Motor neuron (in vitro differentiated cells): Measurements from ENCODE around the gene NAGS. TPM values are rescaled to one million over a fixed set of nuclear protein-coding genes. Genes with fewer than 3 reads are reported as not detected.
"Not testable (repeated sequence)": the region's sequence is repeated elsewhere in the genome, so short reads cannot be mapped to it uniquely, and the experiment has no call there.

Source experiments
- ATAC-seq, 8 experiments: fragments of 200-7000 bp; cut with Tn5 transposase; replicated peaks in 6 of 8; 2 replicates each; pipeline ENCODE4 v1.8.0; 2021; ENCODE audit warnings: mild to moderate bottlenecking in 8 of 8, moderate library complexity in 8 of 8
- H3K27ac ChIP-seq, 2 donors: fragments of 250-450 bp; sonication (Bioruptor Pico); 2 replicates each; pipeline ENCODE4 v1.9.0; 2021; ENCODE audit warnings: antibody characterized with exemption in 2 of 2, mild to moderate bottlenecking in 2 of 2, moderate library complexity in 1 of 2
- H3K4me1 ChIP-seq, 2 donors: fragments of 250-450 bp; sonication (Bioruptor Pico); replicated peaks in 1 of 2; 2 replicates each; pipeline ENCODE4 v1.6.1; 2021; ENCODE audit warnings: antibody characterized with exemption in 2 of 2, mild to moderate bottlenecking in 2 of 2, moderate library complexity in 1 of 2
- H3K4me3 ChIP-seq, 5 donors: fragments of 250-450 bp; sonication (Bioruptor Pico); 2 replicates each; pipeline ENCODE4 v1.9.0; 2021; ENCODE audit warnings: antibody characterized with exemption in 5 of 5, mild to moderate bottlenecking in 5 of 5, moderate library complexity in 4 of 5
- WGBS, 10 experiments: fragments of 450-650 bp; shearing (Covaris generic); methylation state at CpG; one replicate each; pipeline ENCODE4 v1.0.0; 2022; 5-methylcytosine and 5-hydroxymethylcytosine counted together
- in situ Hi-C, 9 experiments: fragments of 400-800 bp; cut with MboI; loops; one replicate each; pipeline ENCODE4 v1.15.0; 2021; ENCODE audit warnings: low sequenced_read_pairs in 9 of 9, low pct_unique_long_range_greater_than_20kb in 2 of 9; ENCODE audit not compliant: unreplicated experiment in 9 of 9
- total RNA-seq, 8 experiments: library from RNA; unstranded; fragments of 300-600 nt; gene quantifications; 2 replicates each; pipeline versions ENCODE4 v1.2.3 to v1.2.4, GENCODE V29; 2022

The NAGS gene
- total RNA-seq, 8 experiments from 2014 or later = 0.31 to 3.4 (median 1.4) TPM

DNA sequence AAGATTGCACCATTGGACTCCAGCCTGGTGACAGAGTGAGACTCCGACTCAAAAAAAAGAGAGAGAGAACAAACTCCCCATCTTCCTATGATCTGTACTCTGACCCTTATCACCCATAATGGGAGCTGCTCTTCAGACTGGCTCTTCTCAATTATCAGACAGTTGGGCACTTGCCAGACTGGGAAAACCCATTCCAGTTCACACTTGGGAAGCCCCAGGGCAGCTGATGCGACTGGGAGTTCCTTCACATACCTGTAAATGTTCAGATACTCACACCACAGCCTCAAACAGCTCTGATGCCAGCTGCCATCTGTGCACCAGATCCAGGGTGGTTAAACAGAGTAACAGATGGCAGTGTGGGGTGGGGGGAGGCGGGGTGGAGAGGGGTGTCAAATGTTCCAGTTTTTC lies 34.2 kb downstream of the NAGS start:
- H3K4me3 ChIP-seq = no peak overlapping the region
- peak in 1 of 8 experiments; percentile 14 for ATAC-seq
- H3K4me1 ChIP-seq = peaks cover 0 to 9% of the 10 kb centered on the region in 2 donors
- no peak overlapping the region for H3K27ac ChIP-seq
- 80 to 100% (median 100%) methylated on average over 1 to 2 of the region's 3 CpGs; no CpG with 5 or more reads in 6 of the 10 experiments for WGBS, 10 experiments
- in situ Hi-C loops = no loop called here

DNA sequence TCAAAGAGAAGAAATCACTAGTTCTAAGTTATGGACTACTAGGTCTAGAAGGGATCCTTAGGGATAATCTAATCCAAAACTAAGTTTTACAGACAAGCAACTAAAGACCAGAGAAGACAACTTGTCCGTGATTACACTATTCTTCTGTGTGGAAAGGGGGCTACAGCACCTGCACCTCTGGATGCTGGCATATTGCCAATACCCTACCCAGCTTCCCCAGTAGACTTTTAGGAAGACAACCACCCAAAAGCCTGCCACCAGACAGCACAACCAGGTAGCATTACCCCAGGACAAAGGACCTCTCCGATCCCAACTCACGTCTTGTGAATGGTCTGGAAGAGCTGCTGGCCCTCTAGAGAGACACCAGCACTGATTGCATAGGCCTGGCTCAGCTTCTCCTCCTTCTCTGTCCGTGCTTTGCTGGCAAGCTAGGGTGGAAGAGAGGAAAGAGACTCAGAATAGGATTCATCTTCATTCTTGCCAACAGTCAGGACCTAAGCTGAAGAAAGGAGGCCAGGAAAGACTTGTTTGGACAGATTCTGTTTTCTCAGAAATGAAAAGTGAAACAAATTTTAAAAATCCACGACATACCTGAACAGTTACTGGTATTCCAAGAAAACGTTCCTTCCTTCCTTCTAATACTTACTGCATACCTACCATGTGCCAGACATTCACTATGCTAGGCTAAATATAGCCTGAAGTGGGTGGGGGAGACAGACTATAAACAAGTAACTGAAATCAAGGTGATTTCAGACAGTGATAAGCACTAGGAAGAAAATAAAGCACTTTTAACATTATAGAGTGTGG lies 35.6 kb downstream of the NAGS start:
- H3K4me3 ChIP-seq = no peak overlapping the region
- ATAC-seq = no peak
- H3K27ac ChIP-seq = no peak overlapping the region
- peaks cover 0 to 12% of the 10 kb centered on the region in 2 donors for H3K4me1 ChIP-seq
- in situ Hi-C loops = no loop called here
- WGBS, 10 experiments = 56 to 100% (median 92%) methylated on average over 1 to 4 of the region's 6 CpGs; no CpG with 5 or more reads in 2 of the 10 experiments

- H3K4me3 ChIP-seq = no peak overlapping the region
Observed at GRCh38 chr17:44043272-44043696, 38.9 kb downstream of the NAGS start.

GRCh38 chr17:44044071-44044470 lies 39.6 kb downstream of the NAGS start:
- in situ Hi-C loops = no loop called here
- Histone ChIP-seq H3K27ac (no peak overlapping the region), H3K4me3 (no peak overlapping the region), H3K4me1 (peaks cover 0 to 12% of the 10 kb centered on the region in 2 donors)
- peak in 2 of 8 experiments; percentile 12 to 24 for ATAC-seq
- WGBS, 10 experiments = 20 to 100% (median 80%) methylated on average over 1 of the region's 1 CpG; no CpG with 5 or more reads in 5 of the 10 experiments

More at GRCh38 chr17:44043272-44043696, 38.9 kb downstream of the NAGS start:
- Histone ChIP-seq H3K4me1 (peaks cover 0 to 12% of the 10 kb centered on the region in 2 donors), H3K27ac (no peak overlapping the region)
- ATAC-seq = peak in 3 of 8 experiments; percentile 38 to 82 (median 51)
- WGBS, 10 experiments = 8 to 100% (median 80%) methylated on average over 1 to 4 of the region's 4 CpGs; no CpG with 5 or more reads in 3 of the 10 experiments
- in situ Hi-C loops = no loop called here

DNA sequence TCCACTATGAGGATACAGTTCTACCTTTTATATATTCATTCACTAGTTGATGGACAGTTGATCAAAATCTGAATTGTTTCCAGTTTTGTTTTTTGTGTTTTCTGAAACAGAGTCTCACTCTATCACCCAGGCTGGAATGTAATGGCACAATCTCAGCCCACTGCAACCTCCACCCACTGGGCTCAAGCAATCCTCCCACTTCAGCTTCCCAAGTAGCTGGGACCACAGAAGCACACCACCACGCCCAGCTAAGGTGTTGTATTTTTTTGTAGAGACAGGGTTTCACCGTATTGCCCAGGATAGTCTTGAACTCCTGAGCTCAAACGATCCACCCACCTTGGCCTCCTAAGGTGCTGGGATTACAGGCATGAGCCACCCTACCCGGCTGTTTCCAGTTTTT lies 41.1 kb downstream of the NAGS start:
- H3K4me3 ChIP-seq = no peak overlapping the region
- no peak for ATAC-seq
- H3K27ac ChIP-seq = no peak overlapping the region
- H3K4me1 ChIP-seq = peaks cover 0 to 12% of the 10 kb centered on the region in 2 donors
- WGBS, 10 experiments = 69 to 95% (median 85%) methylated on average over 2 to 3 of the region's 4 CpGs; no CpG with 5 or more reads in 6 of the 10 experiments
- in situ Hi-C loops = no loop called here

- 100% methylated on average over 2 of the region's 7 CpGs; no CpG with 5 or more reads in 9 of the 10 experiments for WGBS, 10 experiments
- H3K27ac ChIP-seq, in situ Hi-C loops, H3K4me1 ChIP-seq, H3K4me3 ChIP-seq, ATAC-seq: not testable (repeated sequence)
Observed at GRCh38 chr17:44046893-44047292, 42.5 kb downstream of the NAGS start.

- H3K4me3 ChIP-seq = no peak overlapping the region
- in situ Hi-C loops = no loop called here
- 93 to 100% (median 97%) methylated on average over 1 to 5 of the region's 9 CpGs; no CpG with 5 or more reads in 2 of the 10 experiments for WGBS, 10 experiments
- H3K27ac ChIP-seq = no peak overlapping the region
- H3K4me1 ChIP-seq = peaks cover 0 to under 1% of the 10 kb centered on the region in 2 donors
- no peak for ATAC-seq
Observed at GRCh38 chr17:44049294-44050060, 45.1 kb downstream of the NAGS start.

- in situ Hi-C loops = no loop called here
- Histone ChIP-seq H3K27ac (no peak overlapping the region), H3K4me1 (no peaks in the 10 kb centered on the region), H3K4me3 (no peak overlapping the region)
- no peak for ATAC-seq
- 50 to 100% (median 70%) methylated on average over 1 to 3 of the region's 3 CpGs; no CpG with 5 or more reads in 1 of the 10 experiments for WGBS, 10 experiments
Observed at GRCh38 chr17:44053125-44053872, 48.9 kb downstream of the NAGS start.

Other genes with a start within 250 kb of the NAGS start
- under 1 TPM in 5 of 8 experiments, not detected in 3; 0.08 to 0.24 (median 0.11) TPM for gene SOST, start 245.8 kb upstream of the NAGS start, total RNA-seq
- 10 to 100 TPM; 18.6 to 58.2 (median 25.3) TPM for gene DUSP3, start 225.6 kb upstream of the NAGS start, total RNA-seq
- under 1 TPM in 7 of 8 experiments, not detected in 1; 0.05 to 0.43 (median 0.14) TPM for gene CFAP97D1, start 224.2 kb upstream of the NAGS start, total RNA-seq
- gene MPP3, start 171.5 kb upstream of the NAGS start, total RNA-seq = 10 to 100 TPM in 5 of 8 experiments, 1 to 10 TPM in 3; 1.5 to 26.7 (median 19.3) TPM
- 1 to 10 TPM in 1 of 8 experiments, under 1 TPM in 5, not detected in 2; 0.11 to 1.3 (median 0.39) TPM for gene CD300LG, start 157.4 kb upstream of the NAGS start, total RNA-seq
- gene MPP2, start 97.1 kb upstream of the NAGS start, total RNA-seq = 10 to 100 TPM in 5 of 8 experiments, 1 to 10 TPM in 2, under 1 TPM in 1; 0.25 to 26.9 (median 18.2) TPM
- gene PPY, start 62.1 kb upstream of the NAGS start, total RNA-seq = 1 to 10 TPM in 2 of 8 experiments, under 1 TPM in 1, not detected in 5; 0.54 to 3.5 (median 1.7) TPM
- 1 to 10 TPM in 1 of 8 experiments, under 1 TPM in 2, not detected in 5; 0.27 to 2.8 (median 0.47) TPM for gene PYY, start 50.7 kb upstream of the NAGS start, total RNA-seq
- gene TMEM101, start 10.3 kb downstream of the NAGS start, total RNA-seq = 10 to 100 TPM; 24.5 to 49.3 (median 34.4) TPM
- gene LSM12, start 62.0 kb downstream of the NAGS start, total RNA-seq = 10 to 100 TPM; 31.4 to 74.8 (median 47.5) TPM
- gene G6PC3, start 66.1 kb downstream of the NAGS start, total RNA-seq = 100 to 1,000 TPM in 1 of 8 experiments, 10 to 100 TPM in 7; 43.6 to 194 (median 63.4) TPM
- gene HDAC5, start 119.0 kb downstream of the NAGS start, total RNA-seq = 10 to 100 TPM; 15.9 to 60.5 (median 41.7) TPM
- gene HROB, start 137.3 kb downstream of the NAGS start, total RNA-seq = 1 to 10 TPM in 4 of 8 experiments, under 1 TPM in 4; 0.61 to 5.1 (median 1.1) TPM
- 1 to 10 TPM in 6 of 8 experiments, under 1 TPM in 2; 0.60 to 3.4 (median 1.5) TPM for gene ASB16, start 166.1 kb downstream of the NAGS start, total RNA-seq
- 10 to 100 TPM; 24.0 to 41.8 (median 31.8) TPM for gene TMUB2, start 182.3 kb downstream of the NAGS start, total RNA-seq
- 10 to 100 TPM; 32.3 to 59.2 (median 50.3) TPM for gene ATXN7L3, start 195.3 kb downstream of the NAGS start, total RNA-seq
- gene UBTF, start 215.1 kb downstream of the NAGS start, total RNA-seq = 10 to 100 TPM; 34.4 to 94.0 (median 55.9) TPM